GM19467 (cell line): ENCODE measurements around the gene SLC17A7.

Experiments
- ATAC-seq: cut with Tn5 transposase; IDR thresholded peaks from one replicate; pipeline ENCODE4 v1.9.1; 2021; ENCODE audit warnings: mild to moderate bottlenecking, moderate library complexity; ENCODE audit not compliant: unreplicated experiment

SLC17A7 gene

GRCh38 chr19:49383599-49383998, 57.7 kb downstream of the SLC17A7 start:
- ATAC-seq = no peak

DNA sequence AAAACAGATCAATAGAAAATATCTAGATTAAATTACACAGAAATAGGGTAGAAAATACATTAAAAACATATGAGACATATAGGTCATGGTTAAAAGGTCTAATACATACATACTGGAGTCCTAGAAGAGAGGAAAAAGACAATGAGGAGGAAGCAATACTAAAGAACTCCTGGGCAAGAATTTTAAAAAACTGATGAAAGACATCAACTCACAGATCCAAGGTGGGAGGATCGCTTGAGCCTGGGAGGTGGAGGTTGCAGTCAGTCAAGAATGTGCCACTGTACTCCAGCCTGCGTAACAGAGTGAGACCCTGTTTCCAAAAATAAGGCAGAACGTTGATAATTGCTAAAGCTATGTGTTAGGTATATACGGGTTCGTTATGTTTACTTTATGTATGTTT, 58.7 kb downstream of the SLC17A7 start:
- ATAC-seq = no peak

GRCh38 chr19:49380391-49380790, 60.9 kb downstream of the SLC17A7 start:
- ATAC-seq = no peak
